HEK293 (cell line): ENCODE data around the gene TIAM1.
A peak's percentile ranks its signal among the peaks of the same experiment; 100 is the strongest.

Experiments
- CTCF ChIA-PET: fragments of 350-600 bp; formaldehyde crosslinking; extraction: SDS; loops from one replicate; lab custom pipeline; 2021; ENCODE audit warnings: antibody characterized with exemption; lab: Yijun Ruan, JAX
- POLR2A ChIA-PET: fragments of 300-600 bp; formaldehyde crosslinking; extraction: SDS; loops from one replicate; lab custom pipeline; 2020; ENCODE audit warnings: antibody characterized with exemption, inconsistent platforms; lab: Yijun Ruan, JAX
- H3K27ac ChIP-seq: fragments of 200-500 bp; sonication (Bioruptor generic); 2 replicates; pipeline ENCODE4 v1.5.1; 2014; ENCODE audit warnings: low read depth, low read length, control low read depth, inconsistent platforms; ENCODE audit errors: extremely low read depth
- H3K36me3 ChIP-seq, 2 experiments: fragments of 200-500 bp in 1 of 2; sonication (Bioruptor generic) in 1 of 2; 1 replicate in 1 of 2; 2 replicates in 1 of 2; pipeline ENCODE4 v1.5.1; 2014 to 2017; ENCODE audit warnings: inconsistent platforms in 2 of 2, low read length in 2 of 2; ENCODE audit not compliant: control insufficient read depth in 2 of 2, insufficient read depth in 1 of 2
- H3K4me1 ChIP-seq: fragments of 200-500 bp; sonication (Bioruptor generic); 2 replicates; pipeline ENCODE4 v1.5.1; 2014; ENCODE audit warnings: mild to moderate bottlenecking, low read length, inconsistent platforms; ENCODE audit not compliant: control insufficient read depth, insufficient read depth
- H3K4me3 ChIP-seq: 2 replicates; pipeline ENCODE4 v1.5.1; 2011; ENCODE audit warnings: low read depth, mild to moderate bottlenecking, control low read depth, low read length, moderate library complexity
- H3K9me3 ChIP-seq: fragments of 200-500 bp; sonication (Bioruptor generic); 2 replicates; pipeline ENCODE4 v1.5.1; 2014; ENCODE audit warnings: low read depth, low read length, inconsistent platforms; ENCODE audit not compliant: control insufficient read depth, insufficient read depth
- BCL11B ChIP-seq: fragments of 450-650 bp; formaldehyde crosslinking; IDR thresholded peaks from 2 replicates; pipeline ENCODE4 v1.5.1; 2016; ENCODE audit warnings: low read depth, missing biosample characterization, missing genetic modification characterization
- BCL6B ChIP-seq: fragments of 450-650 bp; formaldehyde crosslinking; IDR thresholded peaks from 2 replicates; pipeline ENCODE4 v1.5.1; 2017; ENCODE audit warnings: missing biosample characterization, missing genetic modification characterization
- EGR2 ChIP-seq: fragments of 450-650 bp; formaldehyde crosslinking; IDR thresholded peaks from 2 replicates; pipeline ENCODE4 v1.5.1; 2016; ENCODE audit warnings: low read depth, missing biosample characterization, missing genetic modification characterization
- HIC1 ChIP-seq: fragments of 450-650 bp; formaldehyde crosslinking; IDR thresholded peaks from 2 replicates; pipeline ENCODE4 v1.5.1; 2016; ENCODE audit warnings: missing biosample characterization, missing genetic modification characterization
- REST ChIP-seq: fragments of 450-650 bp; formaldehyde crosslinking; IDR thresholded peaks from 2 replicates; pipeline ENCODE4 v1.5.1; 2016; ENCODE audit warnings: missing biosample characterization, missing genetic modification characterization
- ZBTB10 ChIP-seq: fragments of 450-650 bp; formaldehyde crosslinking; IDR thresholded peaks from 2 replicates; pipeline ENCODE4 v1.5.1; 2016; ENCODE audit warnings: missing biosample characterization, missing genetic modification characterization
- ZNF169 ChIP-seq: fragments of 450-650 bp; formaldehyde crosslinking; IDR thresholded peaks from 2 replicates; pipeline ENCODE4 v1.5.1; 2016; ENCODE audit warnings: missing biosample characterization, missing genetic modification characterization
- ZNF184 ChIP-seq: fragments of 450-650 bp; IDR thresholded peaks from 2 replicates; pipeline ENCODE4 v1.5.1; 2018; ENCODE audit warnings: missing biosample characterization, mild to moderate bottlenecking, missing genetic modification characterization
- ZNF19 ChIP-seq: fragments of 450-650 bp; formaldehyde crosslinking; IDR thresholded peaks from 2 replicates; pipeline ENCODE4; 2016; ENCODE audit warnings: missing biosample characterization, missing genetic modification characterization, low read depth
- ZNF26 ChIP-seq: fragments of 450-650 bp; formaldehyde crosslinking; IDR thresholded peaks from 2 replicates; pipeline ENCODE4 v1.5.1; 2016; ENCODE audit warnings: missing biosample characterization, missing genetic modification characterization
- ZNF394 ChIP-seq: fragments of 450-650 bp; formaldehyde crosslinking; IDR thresholded peaks from 2 replicates; pipeline ENCODE4 v1.5.1; 2016; ENCODE audit warnings: missing biosample characterization, missing genetic modification characterization, mild to moderate bottlenecking, moderate library complexity, borderline replicate concordance
- ZNF423 ChIP-seq: fragments of 450-650 bp; formaldehyde crosslinking; IDR thresholded peaks from 2 replicates; pipeline ENCODE4 v1.5.1; 2016; ENCODE audit warnings: missing biosample characterization, missing genetic modification characterization
- ZNF426 ChIP-seq: fragments of 450-650 bp; formaldehyde crosslinking; IDR thresholded peaks from 2 replicates; pipeline ENCODE4 v1.5.1; 2017; ENCODE audit warnings: missing biosample characterization, missing genetic modification characterization, mild to moderate bottlenecking, inconsistent platforms, moderate library complexity
- ZNF433 ChIP-seq: fragments of 450-650 bp; formaldehyde crosslinking; IDR thresholded peaks from 2 replicates; pipeline ENCODE4 v1.5.1; 2016; ENCODE audit warnings: missing biosample characterization, missing genetic modification characterization, low read depth
- ZNF510 ChIP-seq: fragments of 450-650 bp; formaldehyde crosslinking; IDR thresholded peaks from 2 replicates; pipeline ENCODE4 v1.5.1; 2018; ENCODE audit warnings: mild to moderate bottlenecking, missing genetic modification characterization, missing biosample characterization; ENCODE audit not compliant: insufficient replicate concordance
- ZNF521 ChIP-seq: fragments of 450-650 bp; formaldehyde crosslinking; IDR thresholded peaks from 2 replicates; pipeline ENCODE4 v1.5.1; 2017; ENCODE audit warnings: missing biosample characterization, mild to moderate bottlenecking, missing genetic modification characterization
- ZNF560 ChIP-seq: fragments of 450-650 bp; formaldehyde crosslinking; IDR thresholded peaks from 2 replicates; pipeline ENCODE4 v1.5.1; 2017; ENCODE audit warnings: missing biosample characterization, missing genetic modification characterization, borderline replicate concordance
- ZNF777 ChIP-seq: fragments of 450-650 bp; formaldehyde crosslinking; IDR thresholded peaks from 2 replicates; pipeline ENCODE4 v1.5.1; 2017; ENCODE audit warnings: missing biosample characterization, missing genetic modification characterization, borderline replicate concordance
- ZSCAN16 ChIP-seq: fragments of 450-650 bp; formaldehyde crosslinking; IDR thresholded peaks from 2 replicates; pipeline ENCODE4 v1.5.1; 2016; ENCODE audit warnings: missing biosample characterization, missing genetic modification characterization
- TF ChIP-seq, protein P1 (sequence below): fragments of 450-650 bp; formaldehyde crosslinking; IDR thresholded peaks from 2 replicates; pipeline ENCODE4 v1.5.1; 2016; ENCODE audit warnings: missing biosample characterization, missing genetic modification characterization, borderline replicate concordance
- TF ChIP-seq, protein P2 (sequence below): fragments of 450-650 bp; formaldehyde crosslinking; IDR thresholded peaks from 2 replicates; pipeline ENCODE4 v1.5.1; 2016; ENCODE audit warnings: missing biosample characterization, missing genetic modification characterization

The TIAM1 gene

DNA sequence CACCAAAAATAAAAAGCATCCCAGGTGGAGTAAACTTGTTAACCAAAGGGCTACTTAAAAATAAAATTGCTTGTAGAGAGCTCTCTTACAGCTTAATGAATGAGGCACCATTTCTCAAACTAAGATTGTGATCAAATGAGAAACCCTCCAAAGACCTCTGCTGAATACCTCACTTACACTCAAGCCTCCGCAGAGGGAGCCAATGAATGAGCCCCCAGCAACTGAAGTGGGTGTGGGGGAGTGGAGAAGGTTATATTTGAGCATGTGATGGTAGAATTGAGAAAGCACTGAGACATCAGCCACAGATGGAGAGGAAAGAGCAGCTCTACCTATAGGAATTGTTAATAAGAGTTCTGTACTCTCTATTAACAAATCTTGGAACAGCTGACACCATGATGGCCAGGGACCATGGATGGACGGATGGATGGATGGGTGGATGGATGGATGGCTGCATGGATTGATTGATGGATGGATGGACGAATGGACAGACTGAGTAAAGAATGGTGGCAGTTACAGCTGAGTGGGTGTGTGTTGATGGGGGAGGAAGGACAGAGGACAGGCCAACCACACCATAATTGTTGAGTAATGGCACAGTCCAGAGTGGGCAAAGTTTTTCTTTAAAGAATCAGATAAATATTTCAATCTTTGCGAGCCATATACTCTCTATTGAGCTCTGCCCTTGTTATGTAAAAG is 20.3 kb upstream of the TIAM1 start (continued):
- TF ChIP-seq BCL6B (tag by site-specific recombination) = no peak
- no peak for TF ChIP-seq ZNF19
- TF ChIP-seq ZNF560 (tag by site-specific recombination) = no peak
- TF ChIP-seq ZNF521 (tag by site-specific recombination) = no peak
- peak; percentile 56 for TF ChIP-seq EGR2 (tag by site-specific recombination)
- TF ChIP-seq HIC1 (tag by site-specific recombination) = no peak
- TF ChIP-seq, all 188 proteins: peak for 3

- Histone ChIP-seq H3K4me1 (peaks cover 13% of the 10 kb centered on the region), H3K27ac (no peak overlapping the region), H3K4me3 (no peak overlapping the region), H3K36me3 (no peaks in the 10 kb centered on the region; a peak in 1 of 3 replicates), H3K9me3 (no peaks in the 10 kb centered on the region; the same call in 1 of the 2 replicates)
- CTCF ChIA-PET = interaction anchor here (0.7 to 1.8 kb wide), 2 partner anchors 17 to 1951 kb away, joined by 5 to 6 read pairs; no protein-coding TSS in a partner anchor
- POLR2A ChIA-PET = no interaction called here
- TF ChIP-seq ZNF184 (tag by site-specific recombination) (no peak), ZSCAN16 (tag by site-specific recombination) (no peak), BCL11B (tag by site-specific recombination) (no peak), ZNF426 (no peak), ZNF777 (no peak), ZNF423 (tag by site-specific recombination) (no peak), ZNF26 (no peak), ZNF433 (no peak), REST (tag by site-specific recombination) (no peak), ZNF510 (tag by site-specific recombination) (no peak), ZNF560 (tag by site-specific recombination) (no peak), ZNF169 (tag by site-specific recombination) (no peak), ZBTB10 (tag by site-specific recombination) (no peak), ZNF394 (no peak)
- TF ChIP-seq, protein P1, sequence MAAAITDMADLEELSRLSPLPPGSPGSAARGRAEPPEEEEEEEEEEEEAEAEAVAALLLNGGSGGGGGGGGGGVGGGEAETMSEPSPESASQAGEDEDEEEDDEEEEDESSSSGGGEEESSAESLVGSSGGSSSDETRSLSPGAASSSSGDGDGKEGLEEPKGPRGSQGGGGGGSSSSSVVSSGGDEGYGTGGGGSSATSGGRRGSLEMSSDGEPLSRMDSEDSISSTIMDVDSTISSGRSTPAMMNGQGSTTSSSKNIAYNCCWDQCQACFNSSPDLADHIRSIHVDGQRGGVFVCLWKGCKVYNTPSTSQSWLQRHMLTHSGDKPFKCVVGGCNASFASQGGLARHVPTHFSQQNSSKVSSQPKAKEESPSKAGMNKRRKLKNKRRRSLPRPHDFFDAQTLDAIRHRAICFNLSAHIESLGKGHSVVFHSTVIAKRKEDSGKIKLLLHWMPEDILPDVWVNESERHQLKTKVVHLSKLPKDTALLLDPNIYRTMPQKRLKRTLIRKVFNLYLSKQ (tag by site-specific recombination) = no peak
- TF ChIP-seq, protein P2, sequence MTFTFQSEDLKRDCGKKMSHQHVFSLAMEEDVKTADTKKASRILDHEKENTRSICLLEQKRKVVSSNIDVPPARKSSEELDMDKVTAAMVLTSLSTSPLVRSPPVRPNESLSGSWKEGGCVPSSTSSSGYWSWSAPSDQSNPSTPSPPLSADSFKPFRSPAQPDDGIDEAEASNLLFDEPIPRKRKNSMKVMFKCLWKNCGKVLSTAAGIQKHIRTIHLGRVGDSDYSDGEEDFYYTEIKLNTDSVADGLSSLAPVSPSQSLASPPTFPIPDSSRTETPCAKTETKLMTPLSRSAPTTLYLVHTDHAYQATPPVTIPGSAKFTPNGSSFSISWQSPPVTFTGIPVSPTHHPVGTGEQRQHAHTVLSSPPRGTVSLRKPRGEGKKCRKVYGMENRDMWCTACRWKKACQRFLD (tag by site-specific recombination) = no peak
These were observed 19.7 kb upstream of the TIAM1 start for GRCh38 chr21:31363720-31364119.
